IMR-90 (cell line): Measurements from ENCODE around the gene ZNF554. TPM values are rescaled to one million over a fixed set of nuclear protein-coding genes. Genes with fewer than 3 reads are reported as not detected.

Source experiments
- ATAC-seq: fragments of 200-7000 bp; cut with Tn5 transposase; 2 replicates; pipeline ENCODE4 v1.9.1; 2020; ENCODE audit warnings: low read depth, mild to moderate bottlenecking, moderate library complexity
- BruUV-seq: library from RNA; stranded (reverse); fragments of 400-500 nt; replicated peaks from 2 replicates; lab custom pipeline; 2021; lab: Mats Ljungman, UMichigan
- CTCF ChIA-PET: fragments of 300-600 bp; formaldehyde crosslinking; extraction: SDS; loops from one replicate; lab custom pipeline; 2021; ENCODE audit warnings: antibody characterized with exemption; lab: Yijun Ruan, JAX
- POLR2A ChIA-PET: fragments of 300-600 bp; sonication (Branson Sonifier 250); formaldehyde crosslinking; loops from one replicate; lab custom pipeline; 2022; ENCODE audit warnings: antibody characterized with exemption; ENCODE audit not compliant: unreplicated experiment; lab: Charles Lee
- DNase-seq: peaks from one replicate; pipeline ENCODE4 v3.0.0; 2013
- H2AFZ ChIP-seq: replicated peaks from 2 replicates; pipeline ENCODE3; 2013; ENCODE audit warnings: low read length, mild to moderate bottlenecking; ENCODE audit not compliant: poor library complexity
- H2AK5ac ChIP-seq: 2 replicates; pipeline ENCODE4 v1.6.1; 2013; ENCODE audit warnings: low read depth, low read length, inconsistent platforms
- H2AK9ac ChIP-seq: replicated peaks from 2 replicates; pipeline ENCODE3; 2013; ENCODE audit warnings: mild to moderate bottlenecking, low read depth, low read length, moderate library complexity; ENCODE audit not compliant: poor library complexity
- H2BK120ac ChIP-seq: 2 replicates; pipeline ENCODE4 v1.6.1; 2013; ENCODE audit warnings: low read depth, low read length, inconsistent platforms
- H2BK15ac ChIP-seq: 3 replicates; pipeline ENCODE4 v1.6.1; 2013; ENCODE audit warnings: low read depth, low read length, inconsistent platforms
- H2BK20ac ChIP-seq: 2 replicates; pipeline ENCODE4 v1.6.1; 2013; ENCODE audit warnings: low read depth, mild to moderate bottlenecking, inconsistent platforms, low read length, moderate library complexity
- H2BK5ac ChIP-seq: 2 replicates; pipeline ENCODE4 v1.6.1; 2013; ENCODE audit warnings: mild to moderate bottlenecking, low read depth, low read length, inconsistent platforms; ENCODE audit not compliant: poor library complexity, severe bottlenecking
- H3K14ac ChIP-seq: replicated peaks from 2 replicates; pipeline ENCODE4 v1.6.1; 2013; ENCODE audit warnings: low read depth, low read length, inconsistent platforms
- H3K18ac ChIP-seq: 2 replicates; pipeline ENCODE4 v1.6.1; 2013; ENCODE audit warnings: low read depth, low read length, control low read depth
- H3K23ac ChIP-seq: 2 replicates; pipeline ENCODE4 v1.6.1; 2013; ENCODE audit warnings: low read depth, low read length, inconsistent platforms
- H3K27ac ChIP-seq: 2 replicates; pipeline ENCODE4 v1.5.1; 2013; ENCODE audit warnings: mild to moderate bottlenecking, control low read depth, low read length; ENCODE audit not compliant: insufficient read depth
- H3K27me3 ChIP-seq: 2 replicates; pipeline ENCODE4 v1.6.1; 2013; ENCODE audit warnings: low read length; ENCODE audit not compliant: control insufficient read depth, insufficient read depth
- H3K36me3 ChIP-seq: 2 replicates; pipeline ENCODE4 v1.6.1; 2013; ENCODE audit warnings: low read length, mixed read lengths; ENCODE audit not compliant: control insufficient read depth, insufficient read depth
- H3K4ac ChIP-seq: 2 replicates; pipeline ENCODE4 v1.6.1; 2013; ENCODE audit warnings: low read depth, low read length, inconsistent platforms
- H3K4me1 ChIP-seq: 2 replicates; pipeline ENCODE4 v1.6.1; 2013; ENCODE audit warnings: low read length, mixed read lengths; ENCODE audit not compliant: control insufficient read depth, insufficient read depth
- H3K4me2 ChIP-seq: 2 replicates; pipeline ENCODE4 v1.6.1; 2013; ENCODE audit warnings: low read depth, mild to moderate bottlenecking, control low read depth, low read length, moderate library complexity
- H3K4me3 ChIP-seq: 2 replicates; pipeline ENCODE4 v1.5.1; 2013; ENCODE audit warnings: low read depth, mild to moderate bottlenecking, control low read depth, low read length, moderate library complexity; ENCODE audit not compliant: insufficient read depth
- H3K56ac ChIP-seq: 2 replicates; pipeline ENCODE4 v1.6.1; 2013; ENCODE audit warnings: low read length, inconsistent platforms; ENCODE audit not compliant: insufficient read depth; ENCODE audit errors: extremely low read depth
- H3K79me1 ChIP-seq, 2 experiments: 2 replicates each; pipeline ENCODE4 v1.6.1; 2013; ENCODE audit warnings: low read length in 2 of 2, inconsistent platforms in 1 of 2, low read depth in 1 of 2
- H3K9ac ChIP-seq: 2 replicates; pipeline ENCODE4 v1.6.1; 2013; ENCODE audit warnings: low read depth, low read length, control low read depth
- H3K9me1 ChIP-seq: 2 replicates; pipeline ENCODE4 v1.6.1; 2013; ENCODE audit warnings: low read length, inconsistent platforms; ENCODE audit not compliant: insufficient read depth
- H3K9me3 ChIP-seq: 2 replicates; pipeline ENCODE4 v1.6.1; 2013; ENCODE audit warnings: low read length; ENCODE audit not compliant: control insufficient read depth, insufficient read depth
- H4K20me1 ChIP-seq: 2 replicates; pipeline ENCODE4 v1.6.1; 2013; ENCODE audit warnings: low read length, inconsistent platforms; ENCODE audit not compliant: insufficient read depth
- H4K5ac ChIP-seq: 2 replicates; pipeline ENCODE4 v1.6.1; 2013; ENCODE audit warnings: mild to moderate bottlenecking, low read depth, low read length, control low read depth
- H4K8ac ChIP-seq, 2 experiments: 2 replicates each; pipeline ENCODE4 v1.6.1; 2013; ENCODE audit warnings: low read depth in 2 of 2, low read length in 2 of 2, control low read depth in 1 of 2, inconsistent platforms in 1 of 2
- H4K91ac ChIP-seq: 2 replicates; pipeline ENCODE4 v1.6.1; 2013; ENCODE audit warnings: low read depth, low read length, inconsistent platforms; ENCODE audit not compliant: insufficient read depth
- CHD1 ChIP-seq: IDR thresholded peaks from 2 replicates; pipeline ENCODE4 v1.6.1; 2012; ENCODE audit warnings: low read depth, low read length, improper control_type of control experiment
- CTCF ChIP-seq: conservative IDR thresholded peaks from 2 replicates; pipeline ENCODE4 v1.5.1; 2012; ENCODE audit warnings: mild to moderate bottlenecking, low read depth, low read length, improper control_type of control experiment
- MXI1 ChIP-seq: IDR thresholded peaks from 2 replicates; pipeline ENCODE4 v1.6.1; 2012; ENCODE audit warnings: low read depth, mild to moderate bottlenecking, low read length, moderate library complexity, borderline replicate concordance
- NFE2L2 ChIP-seq: fragments of 150-350 bp; IDR thresholded peaks from 2 replicates; pipeline ENCODE4 v1.6.1; 2016; ENCODE audit warnings: low read depth, mild to moderate bottlenecking, low read length
- RAD21 ChIP-seq: IDR thresholded peaks from 2 replicates; pipeline ENCODE4 v1.6.1; 2012; ENCODE audit warnings: low read length, improper control_type of control experiment
- USF2 ChIP-seq: fragments of 150-350 bp; IDR thresholded peaks from 2 replicates; pipeline ENCODE4 v1.6.1; 2017; ENCODE audit warnings: mild to moderate bottlenecking, antibody characterized with exemption, low read length, low read depth
- WGBS, 2 experiments: methylation state at CpG; one replicate each; pipeline versions ENCODE4 v1.1.5 to v1.1.7; 2013; ENCODE audit warnings: missing lambda C conversion rate in 2 of 2; ENCODE audit not compliant: insufficient read length in 1 of 2; ENCODE audit errors: extremely low coverage in 2 of 2; 5-methylcytosine and 5-hydroxymethylcytosine counted together
- dilution Hi-C: fragments of 300-500 bp; cut with HindIII; formaldehyde crosslinking; loops from one replicate; pipeline ENCODE4 v1.14.3; 2018; ENCODE audit warnings: low sequenced_read_pairs; ENCODE audit not compliant: unreplicated experiment
- in situ Hi-C: fragments of 300-500 bp; cut with MboI; formaldehyde crosslinking; loops from 3 replicates; pipeline ENCODE4 v1.14.3; 2019; ENCODE audit warnings: low sequenced_read_pairs, inconsistent platforms, mixed read lengths
- intact Hi-C: fragments of 100-400 bp; cut with micrococcal nuclease; formaldehyde crosslinking; loops from 2 replicates; pipeline ENCODE4 v1.10.0; 2022
- polyA plus RNA-seq, 3 experiments: library from polyadenylated mRNA; depleted of rRNA; stranded (reverse); fragments of >200 nt; gene quantifications; 2 replicates each; pipeline ENCODE4 v1.2.3, GENCODE V29; 2012; ENCODE audit warnings: low replicate concordance in 1 of 3
- total RNA-seq: library from RNA; depleted of rRNA; stranded (reverse); fragments of >200 nt; gene quantifications from 2 replicates; pipeline ENCODE4 v1.2.3, GENCODE V29; 2012

ZNF554 gene
- total and polyA plus RNA-seq, 2 of the 4 experiments (the other 2 are of a cell fraction): 1.5 to 3.0 TPM

GRCh38 chr19:2850256-2850925, 30.7 kb downstream of the ZNF554 start:
- ChIA-PET CTCF (no interaction called here), POLR2A (no interaction called here)
- Histone ChIP-seq H2AK9ac (no peak overlapping the region), H3K27me3 (no peaks in the 10 kb centered on the region), H2AFZ (no peak overlapping the region), H3K9ac (no peak overlapping the region), H2BK20ac (no peak overlapping the region), H3K9me3 (peaks cover 87% of the 10 kb centered on the region), H3K79me1 (peaks cover 19 to 38% of the 10 kb centered on the region in 2 experiments), H3K18ac (no peak overlapping the region), H3K4me3 (no peak overlapping the region), H2BK120ac (no peak overlapping the region), H3K4me1 (peaks cover 2% of the 10 kb centered on the region), H2AK5ac (no peak overlapping the region), H4K20me1 (no peaks in the 10 kb centered on the region), H3K4ac (no peak overlapping the region), H3K9me1 (no peaks in the 10 kb centered on the region), H4K91ac (no peak overlapping the region), H3K36me3 (peaks cover 53% of the 10 kb centered on the region), H4K5ac (no peak overlapping the region), H3K56ac (no peak overlapping the region), H4K8ac (no peak overlapping the region), H3K4me2 (no peak overlapping the region), H3K27ac (no peak overlapping the region), H2BK5ac (no peak overlapping the region), H3K23ac (no peak overlapping the region), H2BK15ac (no peak overlapping the region), H3K14ac (no peak overlapping the region)
- TF ChIP-seq RAD21: no peak
- no peak for TF ChIP-seq NFE2L2
- no peak for TF ChIP-seq MXI1
- no peak for TF ChIP-seq CHD1
- no peak for TF ChIP-seq CTCF
- TF ChIP-seq USF2: no peak
- DNase-seq (no peak), ATAC-seq (no peak)
- in situ Hi-C loops: no loop called here
- dilution Hi-C loops: no loop called here
- BruUV-seq: no TSS peak
- intact Hi-C loops: no loop called here
- WGBS, 2 experiments: no CpG with 5 or more reads among the region's 3 CpGs
